ENCODE data around the gene ZNF804A. TPM values are rescaled to one million over a fixed set of nuclear protein-coding genes. Genes with fewer than 3 reads are reported as not detected.

Gene ZNF804A
- total and polyA plus RNA-seq, 2 of the 8 experiments (the other 6 are each of a cell fraction or from before 2014, with no cell fraction given): 0.02 TPM; not detected in 1

- ChIA-PET CTCF (ENCODE audit: partially characterized antibody) (interaction anchor here (0.5 to 1.4 kb wide), 5 partner anchors 25 to 529 kb away, joined by 3 to 4 read pairs (median 3); no protein-coding TSS in a partner anchor), POLR2A (ENCODE audit: partially characterized antibody) (no interaction called here)
- Histone ChIP-seq H3K9me3 (ENCODE audit: insufficient read depth in 2 of 2, low read depth in 1 of 2, low read length in 1 of 2) (no peaks in the 10 kb centered on the region), H3K9ac (replicated peaks in 1 of 4; ENCODE audit: extremely low read depth in 1 of 4, low read depth in 3 of 4, low read length in 3 of 4) (no peak overlapping the region), H2AK5ac (ENCODE audit: low read depth, low read length) (no peak overlapping the region), H3K4me2 (ENCODE audit: insufficient read depth in 1 of 2, low read depth in 2 of 2, low read length in 2 of 2) (peak overlapping the region; percentile 71 to 92), H3K23me2 (ENCODE audit: low read depth, low read length) (peaks cover 16% of the 10 kb centered on the region), H2BK15ac (ENCODE audit: low read length) (no peak overlapping the region), H4K8ac (ENCODE audit: extremely low read depth, insufficient read depth, low read length) (no peak overlapping the region), H3K4me3 (ENCODE audit: extremely low read depth in 1 of 4, insufficient read depth in 2 of 4, low read depth in 3 of 4, low read length in 4 of 4) (peak overlapping the region in 3 of 4 experiments; percentile 42 to 73 (median 56); a peak in 3 of 8 replicates), H2BK12ac (ENCODE audit: low read depth, low read length) (no peak overlapping the region), H3K14ac (ENCODE audit: insufficient read length) (no peak overlapping the region), H3K36me3 (ENCODE audit: control insufficient read depth in 2 of 4, insufficient read depth in 4 of 4, low read length in 3 of 4) (no peaks in the 10 kb centered on the region), H3K18ac (ENCODE audit: extremely low read depth, low read length) (no peak overlapping the region), H2BK20ac (ENCODE audit: low read length) (no peak overlapping the region), H4K91ac (replicated peaks; ENCODE audit: insufficient read length, low read length) (no peak overlapping the region), H3K79me2 (ENCODE audit: control insufficient read depth in 1 of 2, insufficient read depth in 2 of 2, low read length in 2 of 2) (no peaks in the 10 kb centered on the region), H4K5ac (ENCODE audit: insufficient read length, low read depth, low read length) (no peak overlapping the region), H3K23ac (ENCODE audit: insufficient read length) (no peak overlapping the region), H3K27ac (ENCODE audit: low read depth, low read length) (no peak overlapping the region), H2BK120ac (replicated peaks; ENCODE audit: low read depth, low read length) (no peak overlapping the region), H2AFZ (ENCODE audit: low read length) (peak overlapping the region; percentile 87; the same call in 1 of the 2 replicates), H3K79me1 (ENCODE audit: low read depth, low read length) (no peaks in the 10 kb centered on the region), H3K4ac (replicated peaks; ENCODE audit: insufficient read length, low read depth, low read length) (no peak overlapping the region), H3K56ac (replicated peaks; ENCODE audit: insufficient read length, low read depth, low read length) (no peak overlapping the region), H3K27me3 (replicated peaks in 1 of 4; ENCODE audit: control insufficient read depth in 3 of 4, extremely low read depth in 1 of 4, insufficient read depth in 3 of 4, low read length in 3 of 4) (peaks cover 10 to 26% (median 18%) of the 10 kb centered on the region in 4 experiments), H2BK5ac (ENCODE audit: low read depth, low read length) (no peak overlapping the region), H4K20me1 (replicated peaks in 1 of 2; ENCODE audit: control insufficient read depth in 1 of 2, insufficient read depth in 2 of 2, low read length in 2 of 2) (no peaks in the 10 kb centered on the region), H3K4me1 (replicated peaks in 1 of 4; ENCODE audit: control insufficient read depth in 3 of 4, insufficient read depth in 4 of 4, low read length in 3 of 4) (peaks cover 0 to 3% (median 1%) of the 10 kb centered on the region in 4 experiments; a peak in 3 of 7 replicates)
- no peak for DNase-seq (ENCODE audit: low read depth in 1 of 2, low spot score in 2 of 2)
- no peak for FAIRE-seq
- 81% methylated on average over 5 of the region's 5 CpGs; no CpG with 5 or more reads in 1 of the 2 experiments for WGBS, 2 experiments (ENCODE audit: extremely low coverage in 1 of 2, insufficient coverage in 1 of 2, insufficient read length in 1 of 2, insufficient replicate concordance in 2 of 2, low coverage in 1 of 2, low lambda C conversion rate in 2 of 2, missing lambda C conversion rate in 1 of 2)
- no peak for TF ChIP-seq GTF2F1 (IDR thresholded peaks at IDR 0.05; ENCODE audit: borderline replicate concordance, low read depth, low read length)
- peak; percentile 15 to 23; a peak in 2 of 4 replicates for TF ChIP-seq RAD21 (IDR thresholded peaks at IDR 0.05 in 1 of 2, conservative IDR thresholded peaks at IDR 0.05 in 1 of 2; ENCODE audit: low read depth in 2 of 2, low read length in 2 of 2)
- TF ChIP-seq JUN (IDR thresholded peaks at IDR 0.05; ENCODE audit: low read depth, low read length): no peak
These were observed 1.4 kb upstream of the ZNF804A start for GRCh38 chr2:184596819-184597411.

All from H1 (cell line).